Fibroblast of skin of right quadriceps (primary cell): ENCODE measurements around the gene HYAL3.

Experiments used
- DNase-seq: peaks from one replicate; pipeline ENCODE4 v3.0.0-alpha.2; 2013

Gene HYAL3

GRCh38 chr3:50327943-50328691 lies 28.9 kb upstream of the HYAL3 start, which contains the start of gene TUSC2:
TUSC2 (minus strand) TSS chr3:50328223; CDS start chr3:50328099, 124 bp downstream.
- DNase-seq, result peak; percentile 93

GRCh38 chr3:50327129-50327528 lies 27.9 kb upstream of the HYAL3 start:
- no peak for DNase-seq

GRCh38 chr3:50326182-50326541 lies 27.0 kb upstream of the HYAL3 start:
- DNase-seq, result no peak

- DNase-seq, result no peak
These were observed 26.4 kb upstream of the HYAL3 start for GRCh38 chr3:50325497-50326181.

- no peak for DNase-seq
These were observed 25.9 kb upstream of the HYAL3 start for GRCh38 chr3:50325113-50325480.

- DNase-seq, result peak; percentile 57
These were observed 25.3 kb upstream of the HYAL3 start for GRCh38 chr3:50324351-50325112.

- DNase-seq, result no peak
These were observed 24.5 kb upstream of the HYAL3 start for GRCh38 chr3:50323614-50324199.

- DNase-seq, result no peak
These were observed 23.9 kb upstream of the HYAL3 start for GRCh38 chr3:50323092-50323600.

- no peak for DNase-seq
These were observed 23.3 kb upstream of the HYAL3 start, which contains the start of gene HYAL2 for GRCh38 chr3:50322386-50323091. HYAL2 (minus strand) TSS chr3:50322745; CDS start chr3:50320489, 2,256 bp downstream.

GRCh38 chr3:50322115-50322385 lies 22.8 kb upstream of the HYAL3 start:
- DNase-seq, result no peak

GRCh38 chr3:50321336-50322114 lies 22.3 kb upstream of the HYAL3 start:
- DNase-seq, result peak; percentile 88

- peak; percentile 73 for DNase-seq
These were observed 21.7 kb upstream of the HYAL3 start for GRCh38 chr3:50320853-50321335.

- no peak for DNase-seq
These were observed 20.9 kb upstream of the HYAL3 start for GRCh38 chr3:50319894-50320625.

- no peak for DNase-seq
These were observed 20.1 kb upstream of the HYAL3 start for GRCh38 chr3:50319181-50319893.

- no peak for DNase-seq
These were observed 19.4 kb upstream of the HYAL3 start for GRCh38 chr3:50318615-50319014.

- DNase-seq, result no peak
These were observed 19.0 kb upstream of the HYAL3 start for GRCh38 chr3:50318163-50318562.

- no peak for DNase-seq
These were observed 18.1 kb upstream of the HYAL3 start for GRCh38 chr3:50317300-50317699.

GRCh38 chr3:50316657-50317242 lies 17.5 kb upstream of the HYAL3 start:
- no peak for DNase-seq

GRCh38 chr3:50314816-50315215 lies 15.6 kb upstream of the HYAL3 start:
- DNase-seq, result no peak

GRCh38 chr3:50314342-50314741 lies 15.1 kb upstream of the HYAL3 start:
- no peak for DNase-seq
